Muscle of back (tissue), 13 donors: Measurements from ENCODE around the gene NAB2. TPM values are rescaled to one million over a fixed set of nuclear protein-coding genes. Genes with fewer than 3 reads are reported as not detected.
"Not testable (repeated sequence)": the region's sequence is repeated elsewhere in the genome, so short reads cannot be mapped to it uniquely, and the experiment has no call there.

Experiments used
- DNase-seq, 3 donors: peaks; one replicate each; pipeline versions ENCODE4 v3.0.0 to v3.0.0-alpha.2; 2013
- long read RNA-seq, 9 donors: transcript quantifications; one replicate each; lab custom pipeline, GENCODE V29; 2026
- polyA plus RNA-seq, 10 donors: library from polyadenylated mRNA; unstranded; fragments of 120-200 nt; gene quantifications; one replicate each; pipeline ENCODE4 v1.2.1, GENCODE V29; 2013; ENCODE audit not compliant: insufficient read length in 10 of 10

Gene NAB2
- 10 to 100 TPM; 23.9 to 40.1 (median 30.4) TPM for polyA plus RNA-seq
- long read RNA-seq, donor 1, transcript NAB2-201 (7 exons, 2,711 nt), result major isoform, 6 of 22 reads
- long read RNA-seq, donor 1, partial matches to known transcripts, result 15 of 22 reads
- long read RNA-seq, donor 1, other reads (novel, unspliced or antisense), result 0 of 22 reads
- long read RNA-seq, donor 2, transcript NAB2-201 (7 exons, 2,711 nt), result major isoform, 5 of 11 reads
- long read RNA-seq, donor 2, partial matches to known transcripts, result 6 of 11 reads
- long read RNA-seq, donor 2, other reads (novel, unspliced or antisense), result 0 of 11 reads
- long read RNA-seq, donor 3, result 0 reads
- long read RNA-seq, donor 4, partial matches to known transcripts, result 16 of 16 reads
- long read RNA-seq, donor 4, other reads (novel, unspliced or antisense), result 0 of 16 reads
- long read RNA-seq, donor 5, partial matches to known transcripts, result 10 of 12 reads
- long read RNA-seq, donor 5, other reads (novel, unspliced or antisense), result 0 of 12 reads
- long read RNA-seq, donor 6, transcript NAB2-201 (7 exons, 2,711 nt), result major isoform, 7 of 14 reads
- long read RNA-seq, donor 6, partial matches to known transcripts, result 5 of 14 reads
- long read RNA-seq, donor 6, other reads (novel, unspliced or antisense), result 0 of 14 reads
- long read RNA-seq, donor 7, partial matches to known transcripts, result 0 of 4 reads
- long read RNA-seq, donor 7, other reads (novel, unspliced or antisense), result 0 of 4 reads
- long read RNA-seq, donor 8, partial matches to known transcripts, result 5 of 7 reads
- long read RNA-seq, donor 8, other reads (novel, unspliced or antisense), result 0 of 7 reads
- long read RNA-seq, donor 9, result 0 reads

GRCh38 chr12:57088354-57089270 lies at the start of gene NAB2:
NAB2 (plus strand) TSS chr12:57089114; CDS start chr12:57089272, 158 bp downstream.
- peak; percentile 95 to 98 (median 97) for DNase-seq

- no peak for DNase-seq
Measured at GRCh38 chr12:57040211-57040610, 48.7 kb upstream of the NAB2 start.

GRCh38 chr12:57040750-57041149 lies 48.2 kb upstream of the NAB2 start:
- no peak for DNase-seq

GRCh38 chr12:57042695-57043094 lies 46.2 kb upstream of the NAB2 start:
- no peak for DNase-seq

- no peak for DNase-seq
Measured at GRCh38 chr12:57044468-57044867, 44.4 kb upstream of the NAB2 start.

GRCh38 chr12:57044889-57045288 lies 44.0 kb upstream of the NAB2 start:
- DNase-seq, result no peak

GRCh38 chr12:57046086-57046791 lies 42.7 kb upstream of the NAB2 start:
- DNase-seq, result no peak

GRCh38 chr12:57046947-57047890 lies 41.7 kb upstream of the NAB2 start:
- no peak for DNase-seq

GRCh38 chr12:57047981-57048380 lies 40.9 kb upstream of the NAB2 start:
- no peak for DNase-seq

GRCh38 chr12:57048423-57049118 lies 40.3 kb upstream of the NAB2 start:
- DNase-seq, result no peak

- no peak for DNase-seq
Measured at GRCh38 chr12:57049119-57049446, 39.8 kb upstream of the NAB2 start.

- no peak for DNase-seq
Measured at GRCh38 chr12:57049890-57050289, 39.0 kb upstream of the NAB2 start, which contains the start of gene MYO1A. MYO1A (minus strand) TSS chr12:57050129; CDS start chr12:57048323, 1,806 bp downstream.

- DNase-seq, result no peak
Measured at GRCh38 chr12:57051011-57051410, 37.9 kb upstream of the NAB2 start.

GRCh38 chr12:57053146-57053545 lies 35.8 kb upstream of the NAB2 start:
- DNase-seq, result not testable (repeated sequence)

- not testable (repeated sequence) for DNase-seq
Measured at GRCh38 chr12:57053901-57054300, 35.0 kb upstream of the NAB2 start.

GRCh38 chr12:57055824-57056223 lies 33.1 kb upstream of the NAB2 start:
- DNase-seq, result no peak

GRCh38 chr12:57057067-57057751 lies 31.7 kb upstream of the NAB2 start:
- DNase-seq, result no peak

GRCh38 chr12:57058454-57058853 lies 30.5 kb upstream of the NAB2 start:
- no peak for DNase-seq
